Measurements from ENCODE around the gene RASL11B. TPM values are rescaled to one million over a fixed set of nuclear protein-coding genes. Genes with fewer than 3 reads are reported as not detected.

RASL11B gene
- total and polyA plus RNA-seq, 8 donors, result 0.83 to 6.4 (median 2.9) TPM; not detected in 1

- no peak overlapping the region for H3K4me3 ChIP-seq
- no peak overlapping the region for H3K27ac ChIP-seq
- intact Hi-C loops (cut with DNase I; ENCODE audit: low total_unique reads), result no loop called here
- TF ChIP-seq EP300 (IDR thresholded peaks at IDR 0.05) (no peak), POLR2AphosphoS5 (IDR thresholded peaks at IDR 0.05) (no peak), POLR2A (IDR thresholded peaks at IDR 0.05) (no peak)
- WGBS, 5 donors, result 82 to 96% (median 89%) methylated on average over 2 of the region's 2 CpGs
- no peak for DNase-seq
- peaks cover 33 to 43% (median 37%) of the 10 kb centered on the region in 4 donors for H3K4me1 ChIP-seq
- peaks cover 0 to 23% (median 6%) of the 10 kb centered on the region in 3 donors for H3K27me3 ChIP-seq
- H3K36me3 ChIP-seq, result peaks cover 0 to 3% (median under 1%) of the 10 kb centered on the region in 4 donors
- H3K9me3 ChIP-seq, result peaks cover 0 to 12% (median 3%) of the 10 kb centered on the region in 4 donors
Observed at GRCh38 chr4:52860361-52860760, 1.8 kb upstream of the RASL11B start.

- TF ChIP-seq POLR2A (IDR thresholded peaks at IDR 0.05), result no peak
- TF ChIP-seq POLR2AphosphoS5 (IDR thresholded peaks at IDR 0.05), result no peak
- no peak for TF ChIP-seq EP300 (IDR thresholded peaks at IDR 0.05)
- no peak for TF ChIP-seq CTCF (IDR thresholded peaks at IDR 0.05)
- no peak for DNase-seq
Observed at GRCh38 chr4:52861171-52861823, 820 bp upstream of the RASL11B start.

DNA sequence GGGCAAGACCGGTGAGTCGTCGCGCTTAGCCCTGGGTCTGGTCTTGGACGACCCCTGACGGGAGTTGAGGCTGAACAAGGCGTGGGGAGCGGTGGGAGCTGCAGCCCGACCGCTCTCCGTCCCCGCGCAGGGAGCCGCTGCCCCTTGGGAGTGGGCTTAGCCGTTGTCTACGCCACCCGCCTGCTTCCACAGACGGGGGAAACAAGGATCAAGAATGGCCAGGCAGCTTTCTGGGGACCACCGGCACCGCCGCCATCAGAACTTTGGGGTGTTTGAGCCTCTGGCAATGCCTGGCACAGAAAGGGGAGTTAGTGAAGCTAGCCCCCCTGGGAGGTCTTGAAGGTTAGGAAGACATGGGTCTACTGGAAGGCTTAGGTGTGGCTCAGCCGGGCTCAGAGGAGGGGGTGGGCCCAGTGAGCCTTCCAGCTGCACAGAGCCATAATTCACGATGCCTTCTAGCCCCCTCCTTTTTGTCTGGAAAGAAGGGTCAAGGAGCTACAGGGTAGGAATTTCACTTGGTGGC lies 583 bp downstream of the RASL11B start:
- peak overlapping the region; percentile 72 to 84 (median 78) for H3K27ac ChIP-seq
- peak overlapping the region; percentile 60 to 73 (median 70) for H3K4me3 ChIP-seq
- peaks cover 0 to 10% (median 3%) of the 10 kb centered on the region in 4 donors for H3K9me3 ChIP-seq
- H3K4me1 ChIP-seq, result peaks cover 34 to 59% (median 44%) of the 10 kb centered on the region in 4 donors
- DNase-seq, result peak in 1 of 2 donors; percentile 46
- intact Hi-C loops (cut with DNase I; ENCODE audit: low total_unique reads), result no loop called here
- H3K36me3 ChIP-seq, result peaks cover 0 to 7% (median 3%) of the 10 kb centered on the region in 4 donors
- 8 to 48% (median 14%) methylated on average over 9 to 23 of the region's 23 CpGs for WGBS, 5 donors
- H3K27me3 ChIP-seq, result peaks cover 0 to 23% (median 6%) of the 10 kb centered on the region in 3 donors
- no peak for TF ChIP-seq CTCF (IDR thresholded peaks at IDR 0.05)
- TF ChIP-seq POLR2A (IDR thresholded peaks at IDR 0.05), result no peak
- TF ChIP-seq EP300 (IDR thresholded peaks at IDR 0.05), result no peak

More at GRCh38 chr4:52861171-52861823, 820 bp upstream of the RASL11B start:
- Histone ChIP-seq H3K4me3 (peak overlapping the region; percentile 60 to 73 (median 70)), H3K27ac (peak overlapping the region; percentile 72 to 92 (median 83)), H3K27me3 (peaks cover 0 to 23% (median 6%) of the 10 kb centered on the region in 3 donors), H3K4me1 (peaks cover 34 to 50% (median 42%) of the 10 kb centered on the region in 4 donors), H3K9me3 (peaks cover 0 to 12% (median 3%) of the 10 kb centered on the region in 4 donors), H3K36me3 (peaks cover 0 to 7% (median 3%) of the 10 kb centered on the region in 4 donors)
- intact Hi-C loops (cut with DNase I; ENCODE audit: low total_unique reads), result no loop called here
- WGBS, 5 donors, result 39 to 44% (median 41%) methylated on average over 26 of the region's 26 CpGs

DNA sequence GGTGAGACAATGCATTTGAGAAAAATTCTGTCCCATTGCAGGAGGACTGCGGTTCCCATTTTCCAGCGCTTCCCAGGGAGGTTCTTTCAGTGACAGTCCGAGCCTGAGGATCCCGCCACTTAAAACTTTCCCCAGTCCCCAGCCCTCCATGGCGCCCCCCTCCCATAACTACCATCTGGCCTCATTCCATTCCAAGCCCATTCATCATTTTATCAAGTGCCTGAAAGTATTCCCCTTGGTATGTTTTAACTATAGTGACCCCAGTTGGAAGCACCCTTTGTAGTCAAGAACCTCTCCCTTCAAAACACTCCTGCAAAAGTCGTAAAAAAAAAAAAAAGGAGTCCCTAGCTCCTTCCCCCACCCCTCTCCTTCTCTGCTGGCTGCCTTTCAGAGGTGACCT lies 1.2 kb downstream of the RASL11B start:
- Histone ChIP-seq H3K27ac (peak overlapping the region in 3 of 5 donors; percentile 72 to 84 (median 83)), H3K36me3 (peaks cover 0 to 7% (median 3%) of the 10 kb centered on the region in 4 donors), H3K4me3 (peak overlapping the region; percentile 60 to 73 (median 70)), H3K9me3 (peaks cover 0 to 4% (median 1%) of the 10 kb centered on the region in 4 donors), H3K27me3 (peaks cover 0 to 23% (median 6%) of the 10 kb centered on the region in 3 donors), H3K4me1 (peaks cover 38 to 65% (median 44%) of the 10 kb centered on the region in 4 donors)
- intact Hi-C loops (cut with DNase I; ENCODE audit: low total_unique reads), result no loop called here
- DNase-seq, result no peak
- TF ChIP-seq POLR2A (IDR thresholded peaks at IDR 0.05) (no peak), EP300 (IDR thresholded peaks at IDR 0.05) (no peak), CTCF (IDR thresholded peaks at IDR 0.05) (no peak), POLR2AphosphoS5 (IDR thresholded peaks at IDR 0.05) (no peak)
- WGBS, 5 donors, result 51 to 72% (median 62%) methylated on average over 6 of the region's 6 CpGs
